ENCODE results near the gene ZFAND6. TPM values are rescaled to one million over a fixed set of nuclear protein-coding genes. Genes with fewer than 3 reads are reported as not detected.
"Not testable (repeated sequence)": the region's sequence is repeated elsewhere in the genome, so short reads cannot be mapped to it uniquely, and the experiment has no call there.

The ZFAND6 gene
- total RNA-seq, 1 donor from 2014 or later = 120 TPM

DNA sequence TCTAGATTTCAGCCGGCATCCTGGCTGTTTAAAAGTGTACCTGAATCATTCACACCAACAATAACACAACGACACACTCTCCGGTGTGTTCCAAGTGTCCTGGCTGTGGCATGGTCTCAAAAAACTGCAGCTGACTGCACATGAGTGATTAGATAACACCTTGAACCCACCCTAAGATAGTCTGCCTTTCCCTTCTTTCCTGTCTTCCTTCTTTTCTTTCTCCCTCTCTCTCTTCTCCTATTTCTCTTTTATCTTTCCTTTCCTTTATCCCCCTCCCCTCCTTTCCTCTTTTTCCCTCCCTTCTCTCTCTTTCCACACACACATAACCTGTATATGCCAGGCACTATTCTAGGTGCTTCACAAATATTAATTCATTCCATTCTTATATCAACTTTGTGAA, 92.1 kb downstream of the ZFAND6 start:
- no peak for DNase-seq

DNA sequence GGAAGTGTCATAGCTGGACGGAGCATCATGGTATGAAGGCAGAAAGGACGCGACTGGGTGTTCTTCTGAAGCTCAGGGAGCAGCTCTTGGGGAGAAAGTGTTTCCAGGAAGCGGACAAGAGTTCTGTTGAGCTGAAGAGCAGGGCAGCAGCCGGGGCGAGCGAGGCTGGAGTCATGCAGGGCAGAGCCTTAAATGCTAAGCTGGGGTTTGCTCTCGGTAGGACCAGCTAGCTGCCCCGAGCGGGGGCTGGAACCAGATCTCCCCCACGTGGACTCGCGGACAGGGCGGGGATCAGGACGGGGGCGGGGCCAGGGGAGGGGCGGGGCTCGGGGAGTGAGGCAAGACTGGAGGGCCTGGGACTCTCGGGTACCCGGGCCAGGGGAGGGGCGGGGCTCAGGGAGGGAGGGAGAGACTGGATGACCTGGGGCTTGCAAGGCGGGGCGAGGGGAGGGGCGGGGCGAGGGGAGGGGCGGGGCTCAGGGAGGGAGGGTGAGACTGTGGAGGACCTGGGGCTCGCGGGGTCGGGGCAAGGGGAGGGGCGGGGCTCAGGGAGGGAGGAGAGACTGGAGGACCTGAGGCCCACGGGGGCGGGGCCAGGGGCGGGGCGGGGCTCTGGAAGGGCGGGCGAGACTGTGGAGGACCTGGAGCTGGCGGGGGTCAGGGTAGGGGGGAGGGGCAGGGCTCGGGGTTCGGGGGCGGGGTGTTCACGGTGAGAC, 92.9 kb downstream of the ZFAND6 start:
- DNase-seq = peak; percentile 59

DNA sequence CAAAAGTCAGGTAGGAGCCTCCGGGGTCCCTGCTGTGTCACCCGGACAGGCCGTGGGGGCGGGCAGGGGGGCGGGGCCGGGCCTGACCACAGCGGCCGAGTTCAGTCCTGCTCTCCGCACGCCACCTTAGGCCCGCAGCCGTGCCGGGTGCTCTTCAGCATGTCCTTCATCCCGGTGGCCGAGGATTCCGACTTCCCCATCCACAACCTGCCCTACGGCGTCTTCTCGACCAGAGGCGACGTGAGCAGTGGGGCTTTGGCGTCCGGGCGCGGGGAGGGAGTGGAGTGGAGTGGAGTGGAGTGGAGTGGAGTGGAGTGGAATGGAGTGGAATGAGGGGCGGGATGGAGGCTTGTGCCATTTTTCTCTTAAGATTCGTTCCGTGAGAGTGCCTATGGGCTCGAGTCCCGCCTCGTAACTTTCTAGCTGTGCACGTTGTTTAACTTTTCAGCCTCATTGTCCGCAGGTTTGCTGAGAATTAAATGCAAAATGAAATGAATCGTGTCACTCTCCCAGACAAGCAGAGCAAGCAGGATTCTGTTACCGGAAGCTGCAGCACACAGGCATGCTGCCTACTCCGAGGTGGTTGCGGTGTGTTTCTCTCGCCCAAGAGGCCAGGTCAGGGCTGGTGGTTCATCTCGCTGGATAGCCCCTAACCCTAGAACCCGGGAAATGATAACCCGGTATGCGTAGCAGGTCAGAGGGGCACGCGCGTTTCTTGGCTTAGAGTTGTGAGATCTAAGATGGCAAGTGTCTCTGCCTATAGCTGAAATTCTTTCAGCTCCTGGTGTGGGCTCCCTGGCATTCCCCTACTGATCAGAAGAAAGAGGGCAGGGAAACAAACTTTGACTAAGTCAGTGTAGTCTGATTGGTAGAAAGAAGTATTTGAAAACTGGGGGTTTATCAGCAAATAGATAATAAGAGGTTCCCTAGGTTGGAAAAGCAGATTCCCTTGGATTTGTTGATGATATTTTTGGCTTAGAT, 93.7 kb downstream of the ZFAND6 start, which contains the start of gene FAH:
Gene FAH, plus strand, starts transcription at position 104 of the 981 bp plus-strand sequence. Its CDS starts 56 bp downstream, at position 160.
- peak; percentile 13 for DNase-seq

DNA sequence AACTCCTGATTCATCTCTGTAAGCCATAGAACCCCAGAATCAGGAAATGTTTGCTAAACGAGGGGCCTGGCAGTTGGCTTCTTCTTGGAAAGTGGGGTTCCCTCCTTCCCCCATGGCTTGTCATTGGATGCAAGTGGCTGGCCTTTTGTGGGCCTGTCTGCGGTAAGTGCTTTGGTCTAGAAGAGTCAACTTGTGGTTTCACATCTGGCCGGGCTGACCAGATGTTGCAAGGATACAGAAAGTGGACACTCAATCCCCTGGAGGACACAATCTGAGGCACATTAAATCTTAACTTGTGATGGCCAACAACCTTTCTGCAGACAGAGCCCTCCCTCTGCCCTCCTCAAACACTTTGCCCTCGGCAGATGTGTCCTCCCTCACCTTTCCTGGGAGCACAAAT, 94.4 kb downstream of the ZFAND6 start:
- no peak for DNase-seq

DNA sequence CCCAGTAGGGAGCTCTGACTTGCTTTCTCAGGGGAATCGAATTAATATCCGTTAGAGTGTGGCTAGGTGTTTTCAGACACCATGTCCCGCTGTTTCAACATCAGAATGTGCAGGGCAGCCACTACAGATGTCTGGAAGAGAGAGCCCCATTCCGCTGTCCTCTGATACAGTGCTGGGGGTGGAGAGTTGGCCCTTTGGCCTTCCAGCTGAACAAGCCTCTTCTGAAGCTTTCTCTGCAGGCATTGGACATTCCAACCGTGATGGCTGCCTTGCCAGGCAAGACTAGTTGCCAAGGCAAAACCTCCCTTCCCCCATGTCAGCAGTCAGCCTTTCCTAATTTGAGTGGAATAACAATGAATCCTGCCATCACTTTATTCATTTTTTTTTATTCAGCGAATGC, 94.9 kb downstream of the ZFAND6 start:
- no peak for DNase-seq

GRCh38 chr15:80155001-80155377, 95.5 kb downstream of the ZFAND6 start:
- DNase-seq = no peak

DNA sequence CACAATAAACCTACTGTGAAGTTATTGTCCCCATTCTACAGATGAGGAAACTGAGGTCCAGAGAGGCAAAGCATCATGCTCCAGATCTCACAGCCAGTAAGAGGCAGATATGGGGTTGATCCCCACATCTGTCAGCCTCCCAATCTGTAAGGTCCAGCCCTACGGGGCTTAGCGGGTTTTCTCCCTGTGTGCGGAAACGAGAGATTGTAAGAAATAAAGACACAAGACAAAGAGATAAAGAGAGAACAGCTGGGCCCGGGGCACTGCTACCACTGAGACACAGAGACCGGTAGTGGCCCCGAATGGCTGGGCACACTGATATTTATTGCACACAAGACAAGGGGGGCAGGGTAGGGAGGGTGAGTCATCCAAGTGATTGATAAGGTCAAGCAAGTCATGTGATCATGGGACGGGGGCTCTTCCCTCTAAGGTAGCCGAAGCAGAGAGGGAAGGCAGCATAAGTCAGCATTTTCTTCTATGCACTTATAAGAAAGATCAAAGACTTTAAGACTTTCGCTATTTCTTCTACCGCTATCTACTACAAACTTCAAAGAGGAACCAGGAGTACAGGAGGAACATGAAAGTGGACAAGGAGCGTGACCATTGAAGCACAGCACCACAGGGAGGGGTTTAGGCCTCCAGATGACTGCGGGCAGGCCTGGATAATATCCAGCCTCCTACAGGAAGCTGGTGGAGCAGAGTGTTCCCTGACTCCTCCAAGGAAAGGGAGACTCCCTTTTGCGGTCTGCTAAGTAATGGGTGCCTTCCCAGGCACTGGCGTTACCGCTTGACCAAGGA, 96.1 kb downstream of the ZFAND6 start:
- DNase-seq = not testable (repeated sequence)

GRCh38 chr15:80156176-80156720, 96.8 kb downstream of the ZFAND6 start:
- DNase-seq = no peak

GRCh38 chr15:80157215-80157614, 97.7 kb downstream of the ZFAND6 start:
- no peak for DNase-seq

GRCh38 chr15:80159301-80159700, 99.8 kb downstream of the ZFAND6 start:
- no peak for DNase-seq

GRCh38 chr15:80159811-80160569, 100.5 kb downstream of the ZFAND6 start:
- DNase-seq = no peak

DNA sequence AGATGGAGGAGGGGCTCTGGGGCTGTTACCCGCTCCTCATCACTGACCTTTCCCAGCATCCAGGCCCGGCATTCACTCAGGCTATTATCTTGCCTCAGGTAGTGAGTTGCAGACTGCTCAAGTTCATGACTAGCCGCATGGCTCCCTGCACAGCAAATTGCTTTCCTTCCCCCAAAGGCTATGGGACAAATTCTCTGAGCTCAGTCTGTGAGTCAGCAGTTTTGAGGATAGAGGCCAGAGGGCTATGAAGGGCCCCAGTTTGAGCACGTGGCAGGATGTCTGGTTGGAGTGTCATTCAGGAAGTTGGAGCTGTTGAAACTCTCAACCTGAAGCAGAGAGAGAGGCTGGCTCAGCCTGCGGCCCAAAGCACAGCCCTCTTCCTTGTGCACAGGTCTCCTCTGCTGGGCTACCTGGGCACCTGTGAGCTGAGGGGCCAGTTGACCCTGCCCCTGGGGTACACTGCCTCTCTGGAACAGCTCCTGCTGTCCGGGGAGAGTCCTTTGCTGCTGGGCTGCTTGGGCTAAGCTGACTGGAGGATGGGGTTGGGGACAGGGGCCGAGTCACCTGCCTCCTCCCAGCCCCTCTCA, 101.2 kb downstream of the ZFAND6 start:
- no peak for DNase-seq

DNA sequence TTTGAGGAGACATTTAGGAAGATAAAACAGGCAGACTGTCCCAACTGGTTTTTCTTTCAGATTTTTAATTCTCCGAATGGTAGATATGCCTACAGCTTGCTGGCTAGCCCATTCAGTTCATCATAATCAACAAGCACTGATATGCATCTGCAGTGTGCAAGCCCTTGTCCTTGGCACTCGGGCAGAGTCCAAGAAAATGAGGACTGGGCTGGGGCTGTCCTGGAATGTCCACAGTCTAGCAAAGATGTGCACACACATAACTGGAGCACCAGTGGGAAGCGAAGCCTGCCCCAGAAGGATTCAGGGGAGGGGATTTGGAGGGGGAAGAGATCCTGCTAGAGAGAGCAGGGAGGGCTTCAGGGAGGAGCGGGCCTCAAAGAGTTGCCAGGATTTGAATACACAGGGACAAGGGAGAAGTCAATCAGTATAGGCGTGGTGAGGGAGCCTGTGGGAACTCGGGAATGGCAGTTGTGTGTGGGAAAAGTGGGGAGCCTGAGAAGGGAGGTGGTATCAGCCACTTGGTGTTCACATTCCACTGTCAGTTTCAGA, 102.1 kb downstream of the ZFAND6 start:
- no peak for DNase-seq

GRCh38 chr15:80162059-80162554, 102.6 kb downstream of the ZFAND6 start:
- no peak for DNase-seq

- DNase-seq = no peak
These were observed 103.7 kb downstream of the ZFAND6 start for GRCh38 chr15:80163217-80163616.

GRCh38 chr15:80163897-80164296, 104.4 kb downstream of the ZFAND6 start:
- DNase-seq = no peak

DNA sequence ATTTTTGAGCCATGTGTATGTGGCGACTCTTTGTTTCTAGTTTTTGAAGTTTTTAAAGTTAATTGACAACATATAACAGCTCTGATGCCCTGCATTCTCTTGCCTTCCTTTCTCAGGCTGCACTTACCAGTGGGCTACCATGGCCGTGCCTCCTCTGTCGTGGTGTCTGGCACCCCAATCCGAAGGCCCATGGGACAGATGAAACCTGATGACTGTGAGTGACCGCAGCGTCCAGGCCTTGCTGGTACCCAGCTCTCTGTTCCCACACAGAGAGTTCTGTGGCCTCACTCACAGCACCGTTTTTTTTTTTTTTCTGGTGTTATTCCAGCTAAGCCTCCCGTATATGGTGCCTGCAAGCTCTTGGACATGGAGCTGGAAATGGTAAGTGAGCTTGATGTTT, 108.5 kb downstream of the ZFAND6 start:
- DNase-seq = no peak

DNA sequence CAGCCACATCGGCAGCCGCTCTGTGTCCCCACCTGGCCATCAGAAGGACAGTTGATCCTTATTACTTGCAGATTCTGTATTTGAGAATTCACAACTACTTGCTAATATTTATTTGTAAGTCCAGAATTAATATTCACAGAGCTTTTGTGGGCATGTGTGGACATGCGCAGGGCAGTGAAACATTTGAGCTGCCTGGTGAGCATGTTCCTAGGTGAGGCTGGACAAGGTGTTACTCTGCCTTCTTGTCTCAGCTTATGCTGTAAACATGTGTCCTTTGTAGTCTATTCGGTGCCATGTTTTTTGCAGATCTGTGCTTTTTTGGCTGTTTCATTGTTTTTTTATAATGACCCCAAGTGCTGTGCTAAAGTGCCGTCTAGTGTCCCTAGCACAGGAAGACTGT, 108.9 kb downstream of the ZFAND6 start:
- DNase-seq = no peak

- no peak for DNase-seq
These were observed 110.4 kb downstream of the ZFAND6 start for GRCh38 chr15:80169768-80170357.

DNA sequence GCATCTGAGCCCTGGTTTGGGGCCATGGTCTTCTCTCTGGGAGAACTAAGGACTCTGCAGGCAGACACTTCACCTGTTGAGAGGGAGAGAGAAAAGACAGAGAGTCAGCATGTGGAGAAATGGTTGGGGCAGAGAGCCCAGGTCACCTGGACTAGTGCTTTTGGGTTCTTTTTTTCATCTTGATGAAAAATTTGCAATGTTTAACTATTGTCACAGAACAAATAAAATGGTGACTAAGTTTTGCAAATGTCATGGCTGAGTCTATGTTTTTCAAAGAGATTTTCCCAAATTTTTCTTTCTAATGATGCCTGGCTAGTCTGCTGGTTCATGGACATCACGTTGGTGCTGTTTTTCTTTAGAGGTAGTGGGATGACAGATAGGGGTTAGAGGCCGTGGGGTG, 111.1 kb downstream of the ZFAND6 start:
- DNase-seq = no peak

Measured in skin of body (tissue), 2 donors.